GM13976 (cell line): ENCODE measurements around the gene DLEC1.
A peak's percentile ranks its signal among the peaks of the same experiment; 100 is the strongest.
"Not testable (repeated sequence)": the region's sequence is repeated elsewhere in the genome, so short reads cannot be mapped to it uniquely, and the experiment has no call there.

ENCODE experiments used
- DNase-seq: peaks from one replicate; pipeline ENCODE4 v3.0.0; 2012; ENCODE audit warnings: low spot score
- in situ Hi-C: fragments of 300-500 bp; cut with MboI; formaldehyde crosslinking; loops from one replicate; pipeline ENCODE4 v1.12.0; 2022; ENCODE audit warnings: low sequenced_read_pairs, mixed read lengths, inconsistent platforms; ENCODE audit not compliant: unreplicated experiment
- TF ChIP-seq, protein P1 (sequence below): IDR thresholded peaks from 2 replicates; pipeline ENCODE4 v1.5.1; 2012; ENCODE audit warnings: borderline replicate concordance, mild to moderate bottlenecking; ENCODE audit not compliant: insufficient read depth; ENCODE audit errors: extremely low read depth, missing control alignments, control extremely low read depth

DLEC1 gene

DNA sequence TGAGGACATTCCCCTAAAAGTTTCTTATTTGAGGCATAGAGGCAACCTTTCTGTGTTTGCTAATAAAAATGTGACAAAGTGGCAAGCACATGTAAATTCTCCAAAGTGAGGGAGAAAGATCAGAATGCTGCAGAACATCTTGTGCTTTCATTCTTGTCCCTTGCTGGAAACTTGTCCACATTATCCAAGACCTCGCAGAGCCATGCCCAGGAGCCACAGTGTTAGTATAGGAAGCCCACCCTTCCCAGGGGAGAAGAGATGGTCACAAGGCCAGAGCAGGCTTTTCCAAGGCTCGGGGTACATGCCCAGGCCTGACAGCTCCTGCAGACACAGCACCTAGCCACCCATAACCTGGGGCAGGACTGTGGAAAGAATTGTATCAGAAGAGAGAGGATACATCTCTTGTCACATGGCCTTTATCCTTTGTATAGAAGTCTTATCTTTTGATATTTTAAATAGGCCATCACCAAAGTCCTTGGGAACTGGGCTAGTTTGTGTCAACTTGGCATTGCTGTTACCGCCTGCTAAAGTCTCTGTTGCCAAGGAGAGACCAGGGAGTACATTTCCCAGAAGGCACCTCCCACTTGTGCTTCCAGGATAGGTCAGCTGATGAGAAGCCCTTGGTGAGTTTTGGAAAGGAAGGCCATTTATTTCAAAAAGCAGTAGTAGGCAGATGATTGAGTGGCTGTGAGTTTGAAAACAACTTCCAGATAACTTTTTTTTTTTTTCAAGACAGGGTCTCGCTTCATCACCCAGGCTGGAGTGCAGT, 10.5 kb downstream of the DLEC1 start:
- no peak for DNase-seq
- in situ Hi-C loops, result no loop called here
- TF ChIP-seq, protein P1, sequence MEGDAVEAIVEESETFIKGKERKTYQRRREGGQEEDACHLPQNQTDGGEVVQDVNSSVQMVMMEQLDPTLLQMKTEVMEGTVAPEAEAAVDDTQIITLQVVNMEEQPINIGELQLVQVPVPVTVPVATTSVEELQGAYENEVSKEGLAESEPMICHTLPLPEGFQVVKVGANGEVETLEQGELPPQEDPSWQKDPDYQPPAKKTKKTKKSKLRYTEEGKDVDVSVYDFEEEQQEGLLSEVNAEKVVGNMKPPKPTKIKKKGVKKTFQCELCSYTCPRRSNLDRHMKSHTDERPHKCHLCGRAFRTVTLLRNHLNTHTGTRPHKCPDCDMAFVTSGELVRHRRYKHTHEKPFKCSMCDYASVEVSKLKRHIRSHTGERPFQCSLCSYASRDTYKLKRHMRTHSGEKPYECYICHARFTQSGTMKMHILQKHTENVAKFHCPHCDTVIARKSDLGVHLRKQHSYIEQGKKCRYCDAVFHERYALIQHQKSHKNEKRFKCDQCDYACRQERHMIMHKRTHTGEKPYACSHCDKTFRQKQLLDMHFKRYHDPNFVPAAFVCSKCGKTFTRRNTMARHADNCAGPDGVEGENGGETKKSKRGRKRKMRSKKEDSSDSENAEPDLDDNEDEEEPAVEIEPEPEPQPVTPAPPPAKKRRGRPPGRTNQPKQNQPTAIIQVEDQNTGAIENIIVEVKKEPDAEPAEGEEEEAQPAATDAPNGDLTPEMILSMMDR, result no peak

DNA sequence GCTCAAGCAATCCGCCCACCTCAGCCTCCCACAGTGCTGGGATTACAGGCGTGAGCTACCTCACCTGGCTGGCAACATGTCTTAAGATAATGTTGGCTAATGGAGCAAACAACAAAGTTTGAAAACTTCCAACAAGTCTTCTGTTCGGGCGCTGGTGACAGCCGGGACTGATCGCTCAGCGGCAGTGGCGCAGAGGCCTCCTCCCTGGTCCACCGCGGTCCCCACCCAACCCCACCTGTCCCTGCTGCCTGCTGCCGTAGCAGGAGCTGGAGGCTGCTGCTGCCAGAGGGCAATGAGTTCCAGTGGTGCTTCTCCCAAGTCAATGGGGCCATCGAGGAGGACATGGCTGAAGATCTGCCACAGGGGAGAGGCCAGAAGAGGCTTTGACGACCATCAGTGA, 12.1 kb downstream of the DLEC1 start:
- no peak for DNase-seq
- in situ Hi-C loops, result no loop called here
- TF ChIP-seq, protein P1, result no peak

DNA sequence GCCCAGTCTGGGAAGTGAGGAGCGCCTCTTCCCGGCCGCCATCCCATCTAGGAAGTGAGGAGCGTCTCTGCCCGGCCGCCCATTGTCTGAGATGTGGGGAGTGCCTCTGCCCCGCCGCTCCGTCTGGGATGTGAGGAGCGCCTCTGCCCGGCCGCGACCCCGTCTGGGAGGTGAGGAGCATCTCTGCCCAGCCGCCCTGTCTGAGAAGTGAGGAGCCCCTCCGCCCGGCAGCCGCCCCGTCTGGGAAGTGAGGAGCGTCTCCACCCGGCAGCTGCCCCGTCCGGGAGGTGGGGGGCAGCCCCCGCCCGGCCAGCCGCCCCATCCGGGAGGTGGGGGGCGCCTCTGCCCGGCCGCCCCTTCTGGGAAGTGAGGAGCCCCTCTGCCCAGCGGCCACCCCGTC, 14.3 kb downstream of the DLEC1 start:
- in situ Hi-C loops, DNase-seq: not testable (repeated sequence)

GRCh38 chr3:38053813-38054498, 14.9 kb downstream of the DLEC1 start:
- DNase-seq, in situ Hi-C loops: not testable (repeated sequence)

DNA sequence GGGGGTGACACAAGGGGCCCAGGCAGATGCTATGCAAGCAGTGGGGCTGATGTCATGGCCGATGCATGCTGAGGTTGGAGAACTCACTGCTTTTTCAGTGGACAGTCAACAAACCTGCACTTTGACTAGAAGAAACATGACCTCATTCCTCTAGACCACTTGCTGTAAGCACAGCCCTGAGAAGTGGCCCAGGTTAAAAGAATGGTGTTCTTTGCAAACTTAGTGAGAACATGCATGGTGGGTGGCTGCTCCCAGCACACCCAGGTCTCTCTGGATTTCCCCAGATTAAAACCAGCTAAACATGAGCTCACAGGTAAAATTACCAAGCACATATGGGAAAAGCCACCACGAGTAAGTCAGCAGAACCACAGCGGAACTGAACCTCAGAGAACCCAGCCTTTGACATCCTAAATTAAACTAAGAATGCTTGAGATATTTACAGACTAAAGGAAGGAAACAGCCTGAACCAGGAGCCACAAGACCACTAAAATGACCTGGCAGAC, 15.5 kb downstream of the DLEC1 start:
- TF ChIP-seq, protein P1, result no peak
- DNase-seq, result peak; percentile 69
- in situ Hi-C loops, result no loop called here

- DNase-seq, result no peak
- in situ Hi-C loops, result no loop called here
- TF ChIP-seq, protein P1, result no peak
Observed at GRCh38 chr3:38059148-38059547, 20.1 kb downstream of the DLEC1 start.

GRCh38 chr3:38059591-38059990, 20.6 kb downstream of the DLEC1 start:
- no peak for DNase-seq
- TF ChIP-seq, protein P1, result no peak
- in situ Hi-C loops, result no loop called here
